ENCODE measurements around the gene RAD18.

GRCh38 chr3:8863891-8864290 lies 99.4 kb downstream of the RAD18 start:
- TF ChIP-seq EP300 (conservative IDR thresholded peaks at IDR 0.05; ENCODE audit: poor library complexity, severe bottlenecking) (no peak), REST (IDR thresholded peaks at IDR 0.05; ENCODE audit: borderline replicate concordance) (no peak), CTCF (IDR thresholded peaks at IDR 0.05; ENCODE audit: poor library complexity, severe bottlenecking) (no peak), EZH2 (IDR thresholded peaks at IDR 0.05; ENCODE audit: borderline replicate concordance, insufficient read depth, low read length, poor library complexity, severe bottlenecking) (no peak), POLR2AphosphoS5 (IDR thresholded peaks at IDR 0.05) (no peak), SMC3 (conservative IDR thresholded peaks at IDR 0.05; ENCODE audit: poor library complexity) (no peak), MXI1 (conservative IDR thresholded peaks at IDR 0.05; ENCODE audit: poor library complexity, severe bottlenecking) (no peak), TAF1 (IDR thresholded peaks at IDR 0.05; ENCODE audit: low read depth) (no peak)
